Astrocyte (in vitro differentiated cells and primary cell): ENCODE measurements around the gene VASN.

ENCODE experiments used
- CTCF ChIP-seq: IDR thresholded peaks from 2 replicates; pipeline ENCODE4 v1.5.1; 2011; ENCODE audit warnings: low read depth, mild to moderate bottlenecking, inconsistent platforms, low read length, moderate library complexity; ENCODE audit not compliant: insufficient read depth
- EZH2 ChIP-seq: IDR thresholded peaks from 2 replicates; pipeline ENCODE4 v1.6.1; 2012; ENCODE audit warnings: mild to moderate bottlenecking, low read length, inconsistent platforms; ENCODE audit not compliant: insufficient read depth

GRCh38 chr16:4339909-4340308 lies 31.7 kb upstream of the VASN start:
- TF ChIP-seq CTCF = no peak
- TF ChIP-seq EZH2 = no peak
